ENCODE results near the gene TNFRSF6B.
A peak's percentile ranks its signal among the peaks of the same experiment; 100 is the strongest.
"Not testable (repeated sequence)": the region's sequence is repeated elsewhere in the genome, so short reads cannot be mapped to it uniquely, and the experiment has no call there.

TNFRSF6B gene

DNA sequence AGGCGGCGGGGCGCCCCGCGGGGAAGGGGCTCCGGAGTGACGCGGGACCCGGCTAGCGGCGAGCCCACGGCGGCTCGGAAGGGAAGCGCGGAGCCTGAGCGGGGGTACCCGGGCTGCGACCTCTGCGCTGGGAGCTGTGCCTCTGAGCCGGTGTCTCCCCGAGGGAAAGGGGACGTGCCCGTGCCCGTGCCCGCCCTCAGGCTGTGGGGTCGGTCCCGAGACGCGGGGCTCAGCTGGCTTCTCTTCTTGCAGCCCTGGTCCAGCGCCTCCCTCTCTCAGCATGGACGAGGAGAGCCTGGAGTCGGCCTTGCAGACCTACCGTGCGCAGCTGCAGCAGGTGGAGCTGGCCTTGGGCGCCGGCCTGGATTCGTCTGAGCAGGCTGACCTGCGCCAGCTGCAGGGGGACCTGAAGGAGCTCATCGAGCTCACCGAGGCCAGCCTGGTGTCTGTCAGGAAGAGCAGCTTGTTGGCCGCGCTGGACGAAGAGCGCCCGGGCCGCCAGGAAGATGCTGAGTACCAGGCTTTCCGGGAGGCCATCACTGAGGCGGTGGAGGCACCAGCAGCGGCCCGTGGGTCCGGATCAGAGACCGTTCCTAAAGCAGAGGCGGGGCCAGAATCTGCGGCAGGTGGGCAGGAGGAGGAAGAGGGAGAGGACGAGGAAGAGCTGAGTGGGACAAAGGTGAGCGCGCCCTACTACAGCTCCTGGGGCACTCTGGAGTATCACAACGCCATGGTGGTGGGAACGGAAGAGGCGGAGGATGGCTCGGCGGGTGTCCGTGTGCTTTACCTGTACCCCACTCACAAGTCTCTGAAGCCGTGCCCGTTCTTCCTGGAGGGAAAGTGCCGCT lies 12.1 kb downstream of the TNFRSF6B start:
- DNase-seq (ENCODE audit: low spot score) = no peak

DNA sequence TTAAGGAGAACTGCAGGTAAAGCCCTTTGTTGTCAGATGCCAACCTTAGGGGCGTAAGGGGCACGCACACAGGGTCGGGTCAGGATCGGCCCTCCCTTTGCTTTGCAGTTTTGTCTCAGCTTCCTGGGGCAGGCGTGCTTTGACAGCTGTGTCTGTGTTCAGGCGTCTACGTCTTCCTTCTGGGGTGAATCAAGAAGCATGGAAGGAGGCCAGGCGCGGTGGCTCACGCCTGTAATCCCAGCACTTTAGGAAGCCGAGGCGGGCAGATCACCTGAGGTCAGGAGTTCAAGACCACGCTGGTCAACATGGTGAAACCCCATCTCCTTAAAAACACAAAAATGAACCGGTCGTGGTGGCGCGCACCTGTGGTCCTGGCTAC lies 12.7 kb downstream of the TNFRSF6B start:
- peak; percentile 14 for DNase-seq (ENCODE audit: low spot score)

DNA sequence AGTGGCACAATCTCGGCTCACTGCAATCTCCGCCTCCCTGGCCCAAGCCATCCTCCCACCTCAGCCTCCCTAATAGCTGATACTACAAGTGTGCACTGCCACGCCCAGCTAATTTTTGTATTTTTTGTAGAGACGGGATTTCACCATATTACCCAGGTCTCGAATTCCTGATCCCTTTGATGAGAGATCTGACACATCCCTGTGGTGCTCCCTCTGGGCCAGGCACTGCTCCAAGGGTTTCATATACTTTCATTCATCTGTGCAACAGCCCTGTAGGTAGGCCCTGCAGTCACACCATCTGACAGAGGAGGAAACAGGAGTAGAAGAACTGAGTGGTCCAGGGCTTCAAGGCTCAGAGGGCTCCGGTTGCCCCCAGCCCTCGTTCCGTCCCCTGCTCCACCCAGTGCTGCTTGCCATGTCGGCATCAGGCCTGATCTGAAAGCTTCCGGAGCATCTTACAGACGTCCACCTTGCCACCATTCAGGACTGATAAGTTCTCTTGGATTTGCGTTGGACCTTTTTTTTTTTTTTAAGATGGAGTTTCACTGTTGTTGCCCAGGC lies 14.7 kb downstream of the TNFRSF6B start:
- no peak for DNase-seq (ENCODE audit: low spot score)

DNA sequence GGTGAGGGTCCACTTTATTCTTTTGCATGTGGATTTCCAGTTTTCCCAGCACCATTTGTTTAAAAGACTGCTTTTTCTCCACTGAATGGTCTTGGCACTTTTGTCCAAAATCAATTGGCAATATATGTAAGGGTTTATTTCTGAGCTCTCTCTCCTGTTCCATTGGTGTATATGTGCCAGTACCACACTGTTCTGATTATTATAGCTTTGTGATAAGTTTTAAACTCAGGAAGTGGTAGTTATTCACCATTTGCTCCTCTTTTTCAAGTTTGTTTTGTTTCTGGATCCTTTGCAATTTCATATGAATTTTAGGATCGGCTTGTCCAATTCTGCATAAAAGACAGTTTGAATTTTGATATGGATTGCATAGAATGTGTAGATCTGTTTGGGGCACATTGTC lies 15.7 kb downstream of the TNFRSF6B start:
- no peak for DNase-seq (ENCODE audit: low spot score)

DNA sequence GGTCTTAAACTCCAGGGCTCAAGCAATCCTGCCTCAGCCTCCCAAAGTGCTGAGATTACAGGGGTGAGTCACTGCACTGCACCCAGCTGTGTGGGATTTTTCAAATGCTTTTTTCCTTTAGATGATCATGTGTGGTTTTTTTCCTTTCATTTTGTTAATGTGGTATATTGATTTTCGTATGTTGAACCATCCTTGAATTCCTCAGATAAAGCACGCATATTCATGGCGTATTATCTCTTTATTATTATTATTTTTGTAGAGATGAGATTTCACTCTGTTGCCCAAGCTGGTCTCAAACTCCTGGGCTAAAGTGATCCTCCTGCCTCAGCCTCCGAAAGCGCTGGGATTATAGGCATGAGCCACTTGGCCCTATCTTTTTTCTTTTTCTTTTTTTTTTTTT lies 18.4 kb downstream of the TNFRSF6B start:
- no peak for DNase-seq (ENCODE audit: low spot score)

DNA sequence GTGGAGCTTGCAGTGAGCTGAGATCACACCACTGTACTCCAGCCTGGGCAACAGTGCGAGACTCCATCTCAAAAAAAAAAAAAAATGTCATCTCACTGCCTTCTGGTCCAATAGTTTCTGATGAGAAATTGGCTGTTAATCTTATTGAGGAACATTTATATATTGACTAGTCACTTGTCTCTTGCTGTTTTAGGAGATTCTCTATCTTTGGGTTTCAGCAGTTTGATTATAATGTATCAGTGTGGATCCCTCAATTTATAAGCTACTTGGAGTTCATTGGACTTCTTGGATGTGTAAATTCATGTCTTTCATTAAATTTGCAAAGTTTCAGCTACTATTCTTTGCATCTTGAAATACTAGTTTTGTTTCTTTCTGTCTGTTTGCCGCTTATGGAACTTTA lies 22.5 kb downstream of the TNFRSF6B start:
- DNase-seq (ENCODE audit: low spot score) = no peak

DNA sequence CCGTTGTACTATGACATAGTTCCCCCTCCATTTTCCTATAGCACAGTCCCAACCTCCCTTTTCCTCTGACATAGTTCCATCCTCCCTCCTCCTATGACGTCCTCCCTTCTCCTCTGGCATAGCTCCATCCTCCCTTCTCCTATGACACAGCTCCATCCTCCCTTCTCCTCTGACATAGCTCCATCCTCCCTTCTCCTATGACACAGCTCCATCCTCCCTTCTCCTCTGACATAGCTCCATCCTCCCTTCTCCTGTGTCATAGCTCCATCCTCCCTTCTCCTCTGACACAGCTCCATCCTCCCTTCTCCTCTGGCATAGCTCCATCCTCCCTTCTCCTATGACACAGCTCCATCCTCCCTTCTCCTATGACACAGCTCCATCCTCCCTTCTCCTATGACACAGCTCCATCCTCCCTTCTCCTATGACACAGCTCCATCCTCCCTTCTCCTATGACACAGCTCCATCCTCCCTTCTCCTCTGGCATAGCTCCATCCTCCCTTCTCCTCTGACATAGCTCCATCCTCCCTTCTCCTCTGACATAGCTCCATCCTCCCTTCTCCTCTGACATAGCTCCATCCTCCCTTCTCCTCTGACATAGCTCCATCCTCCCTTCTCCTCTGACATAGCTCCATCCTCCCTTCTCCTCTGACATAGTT lies 26.6 kb downstream of the TNFRSF6B start:
- DNase-seq (ENCODE audit: low spot score) = not testable (repeated sequence)

DNA sequence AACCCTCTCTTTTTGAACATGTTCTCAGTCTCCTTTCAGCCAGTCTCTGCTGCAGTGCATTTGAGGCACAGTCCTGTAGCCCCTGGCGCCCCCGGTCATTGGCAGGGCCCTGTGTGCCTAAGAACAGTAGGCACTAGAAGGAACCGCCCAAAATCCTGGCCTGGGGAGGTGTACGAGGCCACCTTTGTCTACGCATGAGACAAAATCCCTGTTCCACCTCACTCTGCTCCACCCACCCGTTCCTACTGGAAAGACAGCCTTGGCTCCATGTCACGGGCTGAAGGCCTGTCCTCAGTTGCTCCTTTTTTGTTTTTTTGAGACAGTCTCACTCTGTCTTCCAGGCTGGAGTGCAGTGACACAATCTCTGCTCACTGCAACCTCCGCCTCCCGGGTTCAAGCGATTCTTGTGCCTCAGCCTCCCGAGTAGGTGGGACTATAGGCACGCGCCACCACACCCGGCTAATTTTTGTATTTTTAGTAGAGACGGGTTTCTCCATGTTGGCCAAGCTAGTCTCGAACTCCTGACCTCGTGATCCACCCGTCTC lies 33.8 kb downstream of the TNFRSF6B start:
- not testable (repeated sequence) for DNase-seq (ENCODE audit: low spot score)

DNA sequence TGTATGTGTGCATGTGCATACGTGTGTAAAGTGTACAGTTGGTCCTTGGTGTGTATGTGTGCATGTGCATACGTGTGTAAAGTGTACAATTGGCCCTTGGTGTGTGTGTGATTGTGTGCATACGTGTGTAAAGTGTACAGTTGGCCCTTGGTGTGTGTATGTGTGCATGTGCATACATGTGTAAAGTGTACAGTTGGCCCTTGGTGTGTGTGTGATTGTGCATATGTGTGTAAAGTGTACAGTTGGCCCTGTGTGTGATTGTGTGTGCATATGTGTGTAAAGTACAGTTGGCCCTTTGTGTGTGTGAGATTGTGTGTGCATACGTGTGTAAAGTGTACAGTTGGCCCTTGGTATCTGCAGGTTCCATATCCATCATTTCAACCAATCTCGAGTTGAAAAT lies 35.0 kb downstream of the TNFRSF6B start:
- no peak for DNase-seq (ENCODE audit: low spot score)

DNA sequence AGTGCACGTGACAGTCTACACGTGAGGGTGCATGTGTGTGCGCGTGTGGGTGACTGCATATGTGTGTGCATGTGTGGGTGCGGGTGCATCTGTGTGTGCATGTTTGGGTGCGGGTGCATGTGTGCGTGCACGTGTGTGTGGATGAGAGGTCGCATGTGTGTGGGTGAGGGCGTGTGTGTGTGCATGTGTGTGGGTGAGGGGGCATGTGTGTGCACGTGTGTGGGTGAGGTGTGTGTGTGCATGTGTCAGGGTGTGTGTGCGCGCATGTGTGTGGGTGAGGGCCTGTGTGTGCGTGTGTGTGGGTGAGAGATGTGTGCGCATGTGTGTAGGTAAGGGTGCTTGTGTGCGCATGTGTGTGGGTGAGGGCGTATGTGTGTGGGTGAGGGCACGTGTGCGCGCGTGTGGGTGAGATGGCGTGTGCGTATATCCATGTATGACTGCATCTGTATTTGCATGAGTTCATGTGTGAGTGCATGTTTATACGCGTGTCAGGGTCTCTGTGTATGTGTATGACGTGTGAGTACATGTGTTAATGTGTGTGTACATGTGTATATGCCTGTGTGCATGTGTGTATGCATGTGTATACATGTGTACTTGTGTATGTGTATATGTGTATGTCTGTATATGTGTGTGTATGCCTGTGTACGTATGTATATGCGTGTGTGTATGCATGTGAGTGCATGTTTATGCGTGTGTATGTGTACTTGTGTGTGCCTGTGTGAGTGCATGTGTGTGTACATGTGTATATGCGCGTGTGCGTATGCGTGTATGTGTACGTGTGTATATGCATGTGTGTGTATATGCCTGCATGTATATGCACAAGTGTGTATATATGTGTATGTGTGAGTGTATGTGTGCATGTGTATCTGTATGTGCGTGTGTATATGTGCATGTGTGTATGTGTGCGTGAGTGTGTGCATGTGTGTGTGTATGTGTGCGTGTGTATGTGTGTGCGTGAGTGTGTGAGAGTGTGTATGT lies 36.0 kb downstream of the TNFRSF6B start:
- no peak for DNase-seq (ENCODE audit: low spot score)

DNA sequence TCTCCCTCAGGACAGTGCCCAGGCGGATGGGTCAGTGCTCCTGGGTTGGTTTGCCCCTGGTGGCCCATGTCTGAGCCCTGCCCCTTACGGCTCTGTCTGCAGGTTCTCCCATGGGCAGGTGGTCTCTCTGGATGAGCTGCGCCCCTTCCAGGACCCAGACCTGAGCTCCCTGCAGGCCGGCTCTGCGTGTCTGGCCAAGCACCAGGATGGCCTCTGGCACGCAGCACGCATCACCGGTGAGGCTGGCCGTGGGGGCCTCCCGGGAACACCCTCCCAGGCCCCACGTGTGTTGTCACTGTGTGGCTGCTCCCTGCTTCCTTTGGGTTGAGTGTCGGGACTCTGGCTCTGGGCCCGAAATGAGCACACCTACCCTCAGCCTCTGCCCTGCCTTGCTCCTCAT lies 36.7 kb downstream of the TNFRSF6B start:
- peak; percentile 18 for DNase-seq (ENCODE audit: low spot score)

DNA sequence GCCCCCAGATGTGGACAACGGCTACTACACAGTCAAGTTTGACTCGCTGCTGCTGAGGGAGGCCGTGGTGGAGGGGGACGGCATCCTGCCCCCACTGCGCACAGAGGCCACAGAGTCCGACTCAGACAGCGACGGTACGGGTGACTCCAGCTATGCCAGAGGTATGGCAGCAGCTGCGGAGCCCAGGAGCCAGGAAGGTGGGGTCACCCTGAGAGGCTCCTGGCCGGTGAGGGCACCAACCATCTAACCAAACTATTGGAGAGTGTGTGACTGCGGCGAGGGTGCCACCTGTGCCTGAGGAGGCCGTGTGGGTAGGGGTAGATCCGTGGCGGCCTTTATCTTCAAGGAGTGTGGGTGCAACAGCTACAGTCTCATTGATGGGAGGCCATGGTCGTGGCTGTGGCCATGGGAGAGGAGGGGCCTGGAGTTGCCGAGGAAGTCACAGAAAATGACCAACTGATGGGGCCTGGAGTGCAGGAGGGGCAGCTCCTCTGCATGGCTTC lies 37.2 kb downstream of the TNFRSF6B start:
- no peak for DNase-seq (ENCODE audit: low spot score)

DNA sequence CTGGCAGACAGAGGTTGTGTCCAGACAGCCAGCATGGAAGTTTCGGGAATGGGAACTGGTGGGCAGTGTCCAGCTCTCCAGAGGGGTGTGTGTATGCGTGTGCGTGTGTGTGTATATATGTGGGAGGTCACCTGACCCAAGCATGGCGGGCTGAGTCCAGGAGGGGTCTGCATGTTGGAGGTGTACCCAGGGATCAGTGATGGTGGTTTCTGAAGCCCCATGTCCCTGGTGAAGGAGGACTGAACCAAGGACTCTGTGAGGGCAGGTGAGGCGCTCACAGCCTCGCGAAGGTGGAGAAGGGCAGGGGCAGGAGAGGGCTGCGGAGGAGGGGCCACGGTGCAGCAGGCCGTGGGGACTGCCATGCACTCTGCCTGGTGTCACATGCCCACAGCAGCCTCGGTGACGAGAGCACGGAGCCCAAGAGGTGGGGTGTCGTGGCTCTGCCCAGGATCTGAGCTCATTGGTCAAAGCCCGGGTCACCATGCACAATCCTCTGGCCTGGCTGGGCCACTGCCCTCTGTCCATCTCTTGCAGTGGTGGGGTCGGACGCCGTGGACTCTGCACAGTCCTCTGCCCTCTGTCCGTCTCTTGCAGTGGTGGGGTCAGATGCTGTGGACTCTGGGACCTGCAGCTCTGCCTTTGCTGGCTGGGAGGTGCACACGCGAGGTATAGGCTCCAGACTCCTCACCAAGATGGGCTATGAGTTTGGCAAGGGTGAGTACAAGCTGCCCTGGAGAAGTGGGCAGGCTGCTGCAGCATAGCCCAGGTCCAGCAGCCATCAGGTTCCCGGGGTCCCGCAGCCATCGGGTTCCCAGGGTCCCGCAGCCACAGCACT lies 37.9 kb downstream of the TNFRSF6B start:
- DNase-seq (ENCODE audit: low spot score) = peak; percentile 13

DNA sequence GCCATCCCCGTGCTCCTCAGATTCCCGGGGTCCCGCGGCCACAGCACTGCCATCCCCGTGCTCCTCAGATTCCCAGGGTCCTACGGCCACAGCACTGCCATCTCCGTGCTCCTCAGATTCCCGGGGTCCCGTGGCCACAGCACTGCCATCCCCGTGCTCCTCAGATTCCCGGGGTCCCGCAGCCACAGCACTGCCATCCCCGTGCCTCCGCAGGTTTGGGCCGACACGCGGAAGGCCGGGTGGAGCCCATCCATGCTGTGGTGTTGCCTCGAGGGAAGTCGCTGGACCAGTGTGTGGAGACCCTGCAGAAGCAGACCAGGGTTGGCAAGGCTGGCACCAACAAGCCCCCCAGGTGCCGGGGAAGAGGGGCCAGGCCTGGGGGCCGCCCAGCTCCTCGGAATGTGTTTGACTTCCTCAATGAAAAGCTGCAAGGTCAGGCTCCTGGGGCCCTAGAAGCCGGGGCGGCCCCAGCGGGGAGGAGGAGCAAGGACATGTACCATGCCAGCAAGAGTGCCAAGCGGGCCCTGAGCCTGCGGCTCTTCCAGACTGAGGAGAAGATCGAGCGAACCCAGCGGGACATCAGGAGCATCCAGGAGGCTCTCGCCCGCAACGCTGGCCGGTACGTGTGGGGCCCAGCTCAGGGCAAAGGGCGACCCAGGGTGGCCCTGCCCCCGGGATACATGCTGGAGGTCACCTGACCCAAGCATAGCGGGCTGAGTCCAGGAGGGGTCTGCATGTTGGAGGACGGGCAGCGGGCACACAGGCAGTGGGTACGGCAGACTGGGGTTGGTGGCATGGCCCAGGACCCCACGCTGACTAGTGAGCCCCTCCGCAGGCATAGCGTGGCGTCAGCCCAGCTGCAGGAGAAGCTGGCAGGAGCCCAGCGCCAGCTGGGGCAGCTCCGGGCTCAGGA lies 38.8 kb downstream of the TNFRSF6B start:
- peak; percentile 37 for DNase-seq (ENCODE audit: low spot score)

DNA sequence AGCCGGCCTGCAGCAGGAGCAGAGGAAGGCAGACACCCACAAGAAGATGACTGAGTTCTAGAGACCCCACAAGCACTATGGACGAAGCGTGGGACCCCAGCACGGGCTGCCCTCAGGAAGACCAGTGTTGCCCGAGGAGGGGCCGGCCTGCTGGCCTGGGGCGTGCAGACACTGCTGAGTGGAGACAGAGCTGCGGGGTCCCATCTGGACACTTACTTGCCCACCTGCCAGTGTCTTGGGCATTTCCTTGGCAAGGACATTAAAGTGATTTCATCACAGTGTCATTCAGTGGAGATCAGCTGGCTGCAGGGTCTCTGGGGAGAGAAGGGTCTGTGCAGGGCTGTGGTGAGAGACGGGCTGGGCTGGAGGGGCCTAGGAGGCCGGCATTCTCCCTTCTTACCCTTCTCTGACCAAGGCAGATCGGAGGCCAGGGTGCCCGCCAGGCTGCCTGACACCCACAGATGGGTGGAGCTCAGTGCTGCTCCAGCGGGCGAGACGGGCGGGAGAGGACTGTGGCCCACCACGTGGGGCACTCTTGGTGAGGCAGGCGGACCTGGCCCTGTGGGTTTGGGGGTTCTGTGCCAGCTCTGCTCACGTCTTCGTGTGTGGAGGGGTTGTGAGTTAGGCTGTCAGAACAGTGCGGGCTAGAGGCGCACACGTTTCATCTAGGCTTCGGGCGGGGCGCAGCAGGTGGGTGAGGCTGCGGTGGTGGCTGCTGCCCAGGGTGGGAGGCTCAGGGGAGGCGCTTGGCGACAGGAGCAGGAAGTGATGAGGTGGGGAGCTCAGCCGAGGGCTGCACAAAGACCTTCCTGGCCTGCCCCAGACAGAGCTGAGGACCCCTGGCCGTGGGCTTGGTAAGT lies 39.6 kb downstream of the TNFRSF6B start, which contains the start of gene LIME1:
Gene LIME1 (plus strand): TSS at position 806 of the 860 bp plus-strand sequence. CDS start 886 bp downstream, outside the sequence.
- peak; percentile 38 for DNase-seq (ENCODE audit: low spot score)

DNA sequence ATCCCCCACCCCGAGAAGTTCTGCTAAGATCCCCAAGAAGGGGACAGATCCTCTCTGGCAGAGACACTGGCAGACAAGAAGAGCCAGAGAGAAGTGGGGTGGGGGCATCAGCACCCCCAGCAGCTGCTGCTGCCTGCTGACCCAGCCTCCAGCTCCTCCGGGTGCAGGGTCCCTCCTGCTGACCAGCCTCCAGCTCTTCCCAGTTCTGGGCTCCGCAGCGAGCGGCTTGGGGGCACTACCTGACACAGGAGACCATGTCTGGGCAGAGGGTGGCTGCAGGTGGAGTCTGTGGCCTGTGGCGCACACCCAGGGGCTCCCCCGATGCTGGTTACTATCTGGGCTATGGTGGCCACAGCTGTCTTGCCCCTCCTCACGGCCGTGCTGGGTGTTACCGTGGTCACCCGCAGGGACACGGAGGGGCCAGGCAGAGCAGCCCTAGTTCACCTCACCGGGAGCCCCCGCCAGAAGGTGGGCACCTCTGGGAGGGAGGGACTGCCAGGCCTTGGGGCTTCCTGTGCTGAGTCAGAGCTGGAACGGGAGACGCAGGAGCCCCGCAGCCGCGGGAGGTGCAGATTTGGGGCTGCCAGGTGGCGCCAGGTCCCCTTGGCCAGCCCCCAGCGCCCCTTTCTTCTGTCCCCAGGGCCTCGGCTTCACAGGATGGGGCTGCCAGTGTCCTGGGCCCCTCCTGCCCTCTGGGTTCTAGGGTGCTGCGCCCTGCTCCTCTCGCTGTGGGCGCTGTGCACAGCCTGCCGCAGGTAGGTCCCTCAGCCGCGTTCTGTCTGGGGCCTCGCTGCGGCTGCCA lies 40.6 kb downstream of the TNFRSF6B start:
- DNase-seq (ENCODE audit: low spot score) = peak; percentile 25

DNA sequence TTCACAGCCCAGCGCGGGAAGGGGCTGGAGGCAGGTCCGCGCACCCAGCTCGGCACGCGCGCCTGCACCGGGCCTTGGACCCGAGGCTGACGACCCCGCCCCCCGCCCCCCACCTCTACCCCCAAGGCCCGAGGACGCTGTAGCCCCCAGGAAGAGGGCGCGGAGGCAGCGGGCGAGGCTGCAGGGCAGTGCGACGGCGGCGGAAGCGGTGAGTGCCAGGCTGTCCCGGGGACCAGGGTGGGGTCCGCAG lies 41.2 kb downstream of the TNFRSF6B start:
- peak; percentile 44 for DNase-seq (ENCODE audit: low spot score)
